HG03378 (cell line): ENCODE data around the gene TRIM42.

Experiments
- ATAC-seq: cut with Tn5 transposase; IDR thresholded peaks from one replicate; pipeline ENCODE4 v1.9.1; 2021; ENCODE audit warnings: mild to moderate bottlenecking, moderate library complexity; ENCODE audit not compliant: unreplicated experiment

Gene TRIM42

DNA sequence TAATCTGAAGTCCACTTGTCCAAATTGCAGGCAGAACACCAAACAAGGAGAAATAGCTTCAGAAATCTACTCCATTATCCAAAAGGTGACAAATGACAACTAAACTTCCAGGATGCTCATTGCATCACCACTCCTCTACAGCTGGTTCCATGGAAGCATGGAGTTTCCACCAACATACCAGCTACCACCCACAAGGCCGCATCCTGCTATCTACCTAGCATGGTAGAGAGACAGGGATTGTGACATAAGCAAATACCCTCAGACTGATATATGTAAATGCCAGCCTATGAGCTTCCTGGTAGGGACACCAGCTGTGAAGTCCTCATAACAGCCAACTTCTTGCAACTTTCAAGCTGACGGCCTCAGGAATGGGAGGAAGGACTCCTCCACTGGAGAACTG is at the start of gene TRIM42:
Gene TRIM42, plus strand, starts transcription at position 301 of the 400 bp plus-strand sequence. CDS start 166 bp downstream, outside the sequence.
- ATAC-seq: no peak

- ATAC-seq: no peak
Measured at GRCh38 chr3:140628606-140629005, 49.3 kb upstream of the TRIM42 start.

GRCh38 chr3:140629357-140630137 is 48.3 kb upstream of the TRIM42 start:
- no peak for ATAC-seq

DNA sequence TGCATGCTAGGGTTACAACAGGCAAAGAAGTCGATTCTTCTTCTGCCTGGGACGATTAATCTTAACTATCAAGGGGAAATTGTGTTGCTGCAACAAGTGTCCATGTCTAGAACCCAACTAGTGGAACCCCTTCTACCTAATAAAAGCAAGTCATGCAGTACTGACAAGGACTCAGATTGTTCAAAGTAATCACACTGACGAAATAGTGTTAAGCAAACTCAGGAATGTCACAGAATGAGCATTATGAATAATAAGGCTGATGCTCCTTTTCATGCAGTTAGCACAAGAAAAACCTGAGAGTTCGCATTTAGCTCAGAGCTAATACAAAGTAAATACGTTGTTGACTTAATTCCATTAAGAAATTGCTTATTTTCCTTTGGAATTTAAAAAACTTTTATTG is 47.5 kb upstream of the TRIM42 start:
- ATAC-seq: no peak

DNA sequence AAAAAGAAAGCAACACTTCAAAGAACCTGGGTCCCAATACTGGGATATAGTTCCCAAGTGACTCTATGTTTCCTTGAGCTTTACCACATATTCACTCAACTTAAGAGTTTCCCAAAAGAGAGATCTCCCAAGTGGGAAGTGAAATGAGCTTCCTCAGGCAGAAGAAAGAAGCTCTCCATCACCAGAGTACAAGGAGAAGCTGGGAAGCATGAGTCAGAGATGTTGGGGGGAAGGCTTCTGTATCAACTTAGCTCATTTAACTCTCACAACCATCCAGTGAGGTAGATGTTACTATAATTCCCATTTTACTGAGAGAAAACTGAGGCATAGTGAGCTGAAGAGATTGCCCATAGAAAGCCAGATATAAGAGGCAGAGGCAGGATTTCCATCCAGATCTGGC is 47.0 kb upstream of the TRIM42 start:
- ATAC-seq: no peak

- ATAC-seq: no peak
Measured at GRCh38 chr3:140635276-140635675, 42.6 kb upstream of the TRIM42 start.

GRCh38 chr3:140636406-140637138 is 41.3 kb upstream of the TRIM42 start:
- ATAC-seq: no peak

DNA sequence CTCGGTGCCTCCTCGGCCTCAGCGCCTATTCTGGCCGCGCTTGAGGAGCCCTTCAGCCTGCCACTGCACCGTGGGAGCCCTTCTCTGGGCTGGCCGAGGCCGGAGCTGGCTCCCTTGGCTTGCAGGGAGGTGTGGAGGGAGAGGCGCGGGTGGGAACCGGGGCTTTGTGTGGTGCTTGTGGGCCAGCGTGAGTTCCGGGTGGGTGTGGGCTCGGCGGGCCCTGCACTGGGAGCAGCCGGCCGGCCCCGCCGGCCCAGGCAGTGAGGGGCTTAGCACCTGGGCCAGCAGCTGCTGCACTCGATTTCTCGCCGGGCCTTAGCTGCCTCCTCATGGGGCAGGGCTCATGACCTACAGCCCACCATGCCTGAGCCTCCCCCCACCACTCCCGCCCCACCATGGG is 26.6 kb upstream of the TRIM42 start:
- no peak for ATAC-seq

DNA sequence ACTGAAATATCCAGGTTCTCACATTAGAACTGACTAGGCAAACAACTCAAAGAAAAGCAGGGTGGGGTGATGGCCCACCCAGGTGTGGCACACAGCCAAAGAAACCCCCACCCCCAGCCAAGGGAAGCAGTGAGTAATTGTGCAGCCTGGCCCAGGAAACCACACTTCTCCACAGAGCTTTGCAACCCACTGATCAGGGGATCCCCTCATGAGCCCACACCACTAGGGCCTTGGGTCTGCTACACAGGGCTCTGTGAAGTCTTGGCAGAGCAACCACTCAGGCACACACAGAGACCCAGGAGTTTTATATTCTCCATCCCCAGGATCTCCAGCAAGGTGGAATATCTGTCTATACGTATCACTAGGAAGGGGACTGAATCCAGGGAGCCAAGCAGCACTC is 22.2 kb upstream of the TRIM42 start:
- ATAC-seq: no peak

GRCh38 chr3:140664111-140664510 is 13.8 kb upstream of the TRIM42 start:
- ATAC-seq: no peak

DNA sequence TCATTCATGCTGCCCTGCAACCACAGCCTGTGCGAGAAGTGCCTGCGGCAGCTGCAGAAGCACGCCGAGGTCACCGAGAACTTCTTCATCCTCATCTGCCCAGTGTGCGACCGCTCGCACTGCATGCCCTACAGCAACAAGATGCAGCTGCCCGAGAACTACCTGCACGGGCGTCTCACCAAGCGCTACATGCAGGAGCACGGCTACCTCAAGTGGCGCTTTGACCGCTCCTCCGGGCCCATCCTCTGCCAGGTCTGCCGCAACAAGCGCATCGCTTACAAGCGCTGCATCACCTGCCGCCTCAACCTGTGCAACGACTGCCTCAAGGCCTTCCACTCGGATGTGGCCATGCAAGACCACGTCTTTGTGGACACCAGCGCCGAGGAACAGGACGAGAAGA is 4.7 kb downstream of the TRIM42 start:
- ATAC-seq: no peak

DNA sequence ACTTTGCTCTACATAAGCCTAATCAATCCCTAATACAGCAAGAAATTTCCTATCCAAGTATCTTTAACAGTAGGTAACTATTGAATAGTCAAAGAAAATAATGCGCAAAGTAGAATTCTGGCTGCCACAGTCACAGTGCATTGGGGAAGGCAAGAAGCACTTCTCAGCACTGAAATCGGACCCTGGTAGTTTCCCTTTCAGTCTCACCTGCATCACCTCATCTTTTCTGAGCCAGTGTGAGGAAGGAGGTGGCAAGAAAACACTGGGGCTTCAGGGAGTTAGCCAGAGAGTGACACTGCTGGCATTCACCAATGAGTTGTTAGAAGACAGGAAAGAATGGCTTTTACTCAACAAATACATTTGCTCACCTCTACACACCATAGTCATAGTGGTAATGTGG is 8.3 kb downstream of the TRIM42 start:
- no peak for ATAC-seq

- no peak for ATAC-seq
Measured at GRCh38 chr3:140686948-140687347, 9.1 kb downstream of the TRIM42 start.

GRCh38 chr3:140695361-140696061 is 17.6 kb downstream of the TRIM42 start:
- no peak for ATAC-seq

DNA sequence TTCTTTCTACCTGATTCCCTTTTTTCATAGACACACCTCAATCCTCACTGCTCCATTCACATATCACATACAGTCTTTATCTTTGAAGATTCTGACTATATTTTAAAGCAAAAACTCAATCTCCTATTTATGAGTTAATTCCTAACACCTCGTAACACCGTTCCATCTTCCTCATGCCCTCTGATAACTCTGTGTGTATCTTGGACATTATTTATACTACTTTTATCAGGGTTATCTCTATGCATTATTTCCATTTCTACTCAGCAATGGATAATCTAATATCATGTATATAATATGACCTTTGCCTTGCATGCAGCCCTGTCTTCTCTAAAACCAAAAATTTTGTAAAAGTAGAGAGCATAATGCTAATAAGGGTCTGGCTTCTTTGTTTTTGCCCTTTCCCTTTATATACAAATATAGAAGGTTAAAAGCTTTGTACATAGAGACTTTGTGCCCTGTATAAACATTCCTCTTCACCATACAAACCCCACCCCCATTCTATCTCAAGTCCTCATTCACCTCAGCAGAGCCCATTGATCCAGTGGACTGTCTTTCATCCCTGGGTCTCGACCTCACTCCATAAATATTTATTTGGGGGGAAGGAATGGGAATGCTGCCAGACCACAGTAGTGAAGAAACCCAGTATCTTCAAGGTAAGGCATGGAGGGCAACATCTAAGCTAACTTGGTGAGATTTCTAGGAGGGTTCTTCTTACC is 21.8 kb downstream of the TRIM42 start:
- no peak for ATAC-seq

GRCh38 chr3:140702281-140702680 is 24.4 kb downstream of the TRIM42 start:
- ATAC-seq: no peak

- ATAC-seq: no peak
Measured at GRCh38 chr3:140703496-140703895, 25.6 kb downstream of the TRIM42 start.

- ATAC-seq: no peak
Measured at GRCh38 chr3:140704733-140705132, 26.9 kb downstream of the TRIM42 start.

DNA sequence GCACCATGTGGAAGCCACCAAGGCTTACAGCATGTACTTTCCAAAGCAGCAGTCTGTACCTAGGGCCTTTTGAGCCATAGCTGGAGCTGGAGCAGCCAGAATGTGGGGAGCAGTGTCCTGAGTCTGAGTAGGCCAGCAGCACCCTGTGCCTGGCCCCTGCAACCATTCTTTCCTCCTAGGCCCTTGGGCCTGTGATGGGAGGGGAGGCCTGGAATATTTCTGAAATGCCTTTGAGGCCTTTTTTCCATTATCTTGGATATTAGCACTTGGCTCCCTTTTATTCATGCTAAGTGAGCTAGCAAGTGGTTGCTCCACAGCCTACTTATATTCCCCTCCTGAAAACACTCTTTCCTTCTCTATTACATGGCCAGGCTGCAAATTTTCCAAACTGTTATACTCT is 28.1 kb downstream of the TRIM42 start:
- ATAC-seq: no peak

DNA sequence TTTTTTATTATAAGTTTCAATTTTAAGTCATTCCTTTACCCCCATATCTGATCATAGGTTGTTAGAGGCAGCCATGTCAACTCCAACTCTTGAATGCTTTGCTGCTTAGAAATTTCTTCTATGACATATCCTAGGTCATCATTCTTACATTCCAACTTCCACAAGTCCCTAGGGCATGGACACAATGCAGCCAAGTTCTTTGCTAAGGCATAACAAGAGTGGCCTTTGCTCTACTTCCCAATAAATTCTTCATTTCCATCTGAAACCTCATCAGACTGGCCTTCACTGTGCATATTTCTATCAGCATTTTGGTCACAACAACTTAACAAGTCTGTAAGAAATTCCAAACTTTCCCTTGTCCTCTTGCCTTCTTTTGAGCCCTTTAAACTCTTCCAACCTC is 28.5 kb downstream of the TRIM42 start:
- ATAC-seq: no peak

GRCh38 chr3:140708815-140709214 is 31.0 kb downstream of the TRIM42 start:
- ATAC-seq: no peak
